GM18508 (cell line): ENCODE measurements around the gene BCL2L11.

Source experiments
- ATAC-seq: cut with Tn5 transposase; IDR thresholded peaks from one replicate; pipeline ENCODE4 v1.9.1; 2021; ENCODE audit warnings: moderate number of reproducible peaks; ENCODE audit not compliant: insufficient read depth, unreplicated experiment

Gene BCL2L11

GRCh38 chr2:111117598-111118480 is 2.9 kb upstream of the BCL2L11 start:
- ATAC-seq = no peak

- no peak for ATAC-seq
Measured at GRCh38 chr2:111118481-111118980, 2.2 kb upstream of the BCL2L11 start.

- ATAC-seq = no peak
Measured at GRCh38 chr2:111118981-111119821, 1.5 kb upstream of the BCL2L11 start.

- no peak for ATAC-seq
Measured at GRCh38 chr2:111119822-111120252, 877 bp upstream of the BCL2L11 start.

GRCh38 chr2:111121028-111121827 is 514 bp downstream of the BCL2L11 start:
- no peak for ATAC-seq

- ATAC-seq = no peak
Measured at GRCh38 chr2:111121828-111122630, 1.3 kb downstream of the BCL2L11 start.

- no peak for ATAC-seq
Measured at GRCh38 chr2:111122631-111123421, 2.1 kb downstream of the BCL2L11 start.

- ATAC-seq = no peak
Measured at GRCh38 chr2:111123751-111124150, 3.0 kb downstream of the BCL2L11 start.

- ATAC-seq = no peak
Measured at GRCh38 chr2:111126581-111126980, 5.9 kb downstream of the BCL2L11 start.

GRCh38 chr2:111127351-111127750 is 6.6 kb downstream of the BCL2L11 start:
- ATAC-seq = no peak

- ATAC-seq = no peak
Measured at GRCh38 chr2:111128096-111128495, 7.4 kb downstream of the BCL2L11 start.

- no peak for ATAC-seq
Measured at GRCh38 chr2:111133603-111134002, 12.9 kb downstream of the BCL2L11 start.

- ATAC-seq = no peak
Measured at GRCh38 chr2:111134055-111134454, 13.3 kb downstream of the BCL2L11 start.

- no peak for ATAC-seq
Measured at GRCh38 chr2:111135237-111135909, 14.7 kb downstream of the BCL2L11 start.

- no peak for ATAC-seq
Measured at GRCh38 chr2:111135910-111136297, 15.2 kb downstream of the BCL2L11 start.

GRCh38 chr2:111138839-111139238 is 18.1 kb downstream of the BCL2L11 start:
- ATAC-seq = no peak

GRCh38 chr2:111139637-111140317 is 19.1 kb downstream of the BCL2L11 start:
- ATAC-seq = no peak

- ATAC-seq = no peak
Measured at GRCh38 chr2:111140815-111141214, 20.1 kb downstream of the BCL2L11 start.
